ENCODE data around the gene ALB. TPM values are rescaled to one million over a fixed set of nuclear protein-coding genes. Genes with fewer than 3 reads are reported as not detected.

ALB gene
- total RNA-seq, 4 donors from 2014 or later, result 0.27 to 0.56 TPM; not detected in 2

GRCh38 chr4:73443224-73443623 lies 39.1 kb downstream of the ALB start:
- no peak overlapping the region for H3K4me3 ChIP-seq (replicated peaks in 1 of 3)
- no peaks in the 10 kb centered on the region for H3K4me1 ChIP-seq
- DNase-seq, result no peak
- TF ChIP-seq, protein P1, sequence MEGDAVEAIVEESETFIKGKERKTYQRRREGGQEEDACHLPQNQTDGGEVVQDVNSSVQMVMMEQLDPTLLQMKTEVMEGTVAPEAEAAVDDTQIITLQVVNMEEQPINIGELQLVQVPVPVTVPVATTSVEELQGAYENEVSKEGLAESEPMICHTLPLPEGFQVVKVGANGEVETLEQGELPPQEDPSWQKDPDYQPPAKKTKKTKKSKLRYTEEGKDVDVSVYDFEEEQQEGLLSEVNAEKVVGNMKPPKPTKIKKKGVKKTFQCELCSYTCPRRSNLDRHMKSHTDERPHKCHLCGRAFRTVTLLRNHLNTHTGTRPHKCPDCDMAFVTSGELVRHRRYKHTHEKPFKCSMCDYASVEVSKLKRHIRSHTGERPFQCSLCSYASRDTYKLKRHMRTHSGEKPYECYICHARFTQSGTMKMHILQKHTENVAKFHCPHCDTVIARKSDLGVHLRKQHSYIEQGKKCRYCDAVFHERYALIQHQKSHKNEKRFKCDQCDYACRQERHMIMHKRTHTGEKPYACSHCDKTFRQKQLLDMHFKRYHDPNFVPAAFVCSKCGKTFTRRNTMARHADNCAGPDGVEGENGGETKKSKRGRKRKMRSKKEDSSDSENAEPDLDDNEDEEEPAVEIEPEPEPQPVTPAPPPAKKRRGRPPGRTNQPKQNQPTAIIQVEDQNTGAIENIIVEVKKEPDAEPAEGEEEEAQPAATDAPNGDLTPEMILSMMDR (IDR thresholded peaks at IDR 0.05), result no peak
- TF ChIP-seq POLR2A (IDR thresholded peaks at IDR 0.05), result no peak
- 69 to 71% methylated on average over 3 of the region's 3 CpGs for WGBS, 2 donors
- H3K36me3 ChIP-seq, result no peaks in the 10 kb centered on the region
- H3K27ac ChIP-seq, result no peak overlapping the region
- no peaks in the 10 kb centered on the region for H3K27me3 ChIP-seq
- intact Hi-C loops (cut with DNase I), result no loop called here
- no peaks in the 10 kb centered on the region for H3K9me3 ChIP-seq

- 80 to 81% methylated on average over 7 of the region's 7 CpGs for WGBS, 2 donors
- no peaks in the 10 kb centered on the region for H3K36me3 ChIP-seq
- intact Hi-C loops (cut with DNase I), result no loop called here
- H3K4me1 ChIP-seq, result no peaks in the 10 kb centered on the region
- TF ChIP-seq, protein P1 (IDR thresholded peaks at IDR 0.05), result no peak
- H3K27me3 ChIP-seq, result no peaks in the 10 kb centered on the region
- H3K27ac ChIP-seq, result no peak overlapping the region
- H3K4me3 ChIP-seq (replicated peaks in 1 of 3), result no peak overlapping the region
- H3K9me3 ChIP-seq, result no peaks in the 10 kb centered on the region
- DNase-seq, result no peak
Measured at GRCh38 chr4:73445383-73446335, 41.6 kb downstream of the ALB start.

- H3K4me1 ChIP-seq, result no peaks in the 10 kb centered on the region
- WGBS, 2 donors, result 15 to 21% methylated on average over 4 of the region's 4 CpGs
- intact Hi-C loops (cut with DNase I), result no loop called here
- no peak for DNase-seq
- H3K4me3 ChIP-seq (replicated peaks in 1 of 3), result no peak overlapping the region
- no peaks in the 10 kb centered on the region for H3K36me3 ChIP-seq
- TF ChIP-seq, protein P1 (IDR thresholded peaks at IDR 0.05), result peak in 5 of 6 experiments; percentile 22 to 64 (median 58)
- no peak for TF ChIP-seq POLR2A (IDR thresholded peaks at IDR 0.05)
- H3K27ac ChIP-seq, result no peak overlapping the region
- no peaks in the 10 kb centered on the region for H3K9me3 ChIP-seq
- H3K27me3 ChIP-seq, result no peaks in the 10 kb centered on the region
Measured at GRCh38 chr4:73446336-73446938, 42.4 kb downstream of the ALB start.

- Histone ChIP-seq H3K4me1 (no peaks in the 10 kb centered on the region), H3K27me3 (no peaks in the 10 kb centered on the region), H3K36me3 (no peaks in the 10 kb centered on the region), H3K4me3 (replicated peaks in 1 of 3) (no peak overlapping the region), H3K27ac (no peak overlapping the region), H3K9me3 (no peaks in the 10 kb centered on the region)
- DNase-seq, result no peak
- intact Hi-C loops (cut with DNase I), result no loop called here
- WGBS, 2 donors, result 90 to 91% methylated on average over 4 of the region's 4 CpGs
- TF ChIP-seq POLR2A (IDR thresholded peaks at IDR 0.05), result no peak
- TF ChIP-seq, protein P1 (IDR thresholded peaks at IDR 0.05), result no peak
Measured at GRCh38 chr4:73447671-73448070, 43.6 kb downstream of the ALB start.

All from thyroid gland (tissue), 4 donors.